WTC11 (cell line): Measurements from ENCODE around the gene FAM167B. TPM values are rescaled to one million over a fixed set of nuclear protein-coding genes. Genes with fewer than 3 reads are reported as not detected.
"Not testable (repeated sequence)": the region's sequence is repeated elsewhere in the genome, so short reads cannot be mapped to it uniquely, and the experiment has no call there.

Source experiments
- ATAC-seq: fragments of 200-7000 bp; cut with Tn5 transposase; 2 replicates; pipeline ENCODE4 v1.10.0; 2021; ENCODE audit warnings: mild to moderate bottlenecking, moderate library complexity
- CTCF ChIA-PET: fragments of 300-600 bp; sonication (Branson Sonifier 250); formaldehyde crosslinking; loops from one replicate; lab custom pipeline; 2021; ENCODE audit warnings: antibody characterized with exemption; lab: Charles Lee
- POLR2A ChIA-PET: fragments of 350-600 bp; sonication (Branson Sonifier 250); formaldehyde crosslinking; loops from one replicate; lab custom pipeline; 2021; ENCODE audit warnings: antibody characterized with exemption; lab: Charles Lee
- DNase-seq: peaks from one replicate; pipeline ENCODE4 v3.0.0; 2021; ENCODE audit warnings: low spot score
- H3K27ac Mint-ChIP-seq: 2 replicates; pipeline ENCODE4 v1.8.0; 2021; ENCODE audit warnings: mixed read lengths
- H3K27me3 Mint-ChIP-seq: 2 replicates; pipeline ENCODE4 v1.8.0; 2021; ENCODE audit warnings: low read depth, mild to moderate bottlenecking, moderate library complexity, mixed read lengths
- H3K36me3 Mint-ChIP-seq: 2 replicates; pipeline ENCODE4 v1.8.0; 2021; ENCODE audit warnings: mixed read lengths
- H3K4me1 Mint-ChIP-seq: 2 replicates; pipeline ENCODE4 v1.8.0; 2022; ENCODE audit warnings: mixed read lengths
- H3K4me3 Mint-ChIP-seq: 2 replicates; pipeline ENCODE4 v1.8.0; 2021; ENCODE audit warnings: mild to moderate bottlenecking, moderate library complexity, mixed read lengths
- H3K9me3 Mint-ChIP-seq: 2 replicates; pipeline ENCODE4 v1.8.0; 2021; ENCODE audit warnings: mixed read lengths
- ATF1 ChIP-seq: sonication (generic); formaldehyde crosslinking; IDR thresholded peaks from 2 replicates; pipeline ENCODE4 v1.8.1; 2023; ENCODE audit warnings: mild to moderate bottlenecking, moderate library complexity, missing genetic modification reagents
- ATF6 ChIP-seq: sonication (generic); formaldehyde crosslinking; IDR thresholded peaks from 2 replicates; pipeline ENCODE4 v1.8.1; 2023; ENCODE audit warnings: mild to moderate bottlenecking, missing genetic modification reagents
- ESRRA ChIP-seq: sonication (generic); formaldehyde crosslinking; IDR thresholded peaks from 2 replicates; pipeline ENCODE4 v1.8.1; 2022; ENCODE audit warnings: mild to moderate bottlenecking, missing genetic modification reagents, borderline replicate concordance
- HMGA2 ChIP-seq: fragments of 250-450 bp; sonication (Bioruptor Pico); IDR thresholded peaks from 2 replicates; pipeline ENCODE4 v1.4.0; 2021; ENCODE audit warnings: mild to moderate bottlenecking, moderate library complexity
- HMGXB4 ChIP-seq: sonication (generic); formaldehyde crosslinking; IDR thresholded peaks from 2 replicates; pipeline ENCODE4 v1.8.1; 2023; ENCODE audit warnings: mild to moderate bottlenecking, moderate library complexity, missing genetic modification reagents
- KAT7 ChIP-seq: sonication (generic); formaldehyde crosslinking; IDR thresholded peaks from 2 replicates; pipeline ENCODE4 v1.8.1; 2023; ENCODE audit warnings: missing genetic modification reagents, mild to moderate bottlenecking, borderline replicate concordance
- NFE2L1 ChIP-seq: sonication (generic); formaldehyde crosslinking; IDR thresholded peaks from 2 replicates; pipeline ENCODE4 v1.8.1; 2023; ENCODE audit warnings: missing genetic modification reagents
- SP1 ChIP-seq: sonication (generic); formaldehyde crosslinking; conservative IDR thresholded peaks from 2 replicates; pipeline ENCODE4 v1.8.1; 2022; ENCODE audit warnings: missing genetic modification reagents
- TCF7 ChIP-seq: sonication (generic); formaldehyde crosslinking; IDR thresholded peaks from 2 replicates; pipeline ENCODE4 v1.8.0; 2022; ENCODE audit warnings: mild to moderate bottlenecking, low read depth, missing genetic modification reagents, moderate library complexity
- ZNF532 ChIP-seq: fragments of 250-450 bp; sonication (Bioruptor Pico); IDR thresholded peaks from 2 replicates; pipeline ENCODE4 v1.9.0; 2021; ENCODE audit warnings: mild to moderate bottlenecking, borderline replicate concordance
- total RNA-seq: library from RNA; stranded (reverse); gene quantifications from 3 replicates; pipeline ENCODE4 v1.2.3, GENCODE V29; 2021
- TF ChIP-seq, protein P1 (sequence below): sonication (generic); formaldehyde crosslinking; IDR thresholded peaks from 2 replicates; pipeline ENCODE4 v1.8.1; 2022; ENCODE audit warnings: low read depth, missing genetic modification reagents, borderline replicate concordance
- TF ChIP-seq, protein P2 (sequence below): sonication (generic); formaldehyde crosslinking; IDR thresholded peaks from 2 replicates; pipeline ENCODE4 v1.8.1; 2022; ENCODE audit warnings: low read depth, mild to moderate bottlenecking, moderate library complexity, missing genetic modification reagents, borderline replicate concordance
- TF ChIP-seq, protein P3 (sequence below): sonication (generic); formaldehyde crosslinking; IDR thresholded peaks from 2 replicates; pipeline ENCODE4 v1.8.1; 2023; ENCODE audit warnings: mild to moderate bottlenecking, missing genetic modification reagents, moderate library complexity
- TF ChIP-seq, protein P4 (sequence below): fragments of 250-450 bp; sonication (Bioruptor Pico); conservative IDR thresholded peaks from 2 replicates; pipeline ENCODE4 v1.9.0; 2021; ENCODE audit warnings: mild to moderate bottlenecking

Gene FAM167B
- total RNA-seq, 1 experiment from 2014 or later, result 5.4 TPM

DNA sequence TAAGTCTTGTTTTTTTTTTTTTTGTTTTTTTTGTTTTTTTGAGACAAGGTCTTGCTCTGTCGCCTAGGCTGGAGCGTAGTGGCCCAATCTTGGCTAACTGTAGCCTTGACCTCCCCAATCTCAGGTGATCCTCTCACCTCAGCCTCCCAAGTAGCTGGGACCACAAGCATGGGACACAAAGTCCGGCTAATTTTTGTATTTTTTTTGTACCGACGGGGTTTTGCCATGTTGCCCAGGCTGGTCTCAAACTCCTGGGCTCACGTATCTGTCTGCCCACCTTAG, 10.1 kb downstream of the FAM167B start (continued):
- TF ChIP-seq, protein P1, sequence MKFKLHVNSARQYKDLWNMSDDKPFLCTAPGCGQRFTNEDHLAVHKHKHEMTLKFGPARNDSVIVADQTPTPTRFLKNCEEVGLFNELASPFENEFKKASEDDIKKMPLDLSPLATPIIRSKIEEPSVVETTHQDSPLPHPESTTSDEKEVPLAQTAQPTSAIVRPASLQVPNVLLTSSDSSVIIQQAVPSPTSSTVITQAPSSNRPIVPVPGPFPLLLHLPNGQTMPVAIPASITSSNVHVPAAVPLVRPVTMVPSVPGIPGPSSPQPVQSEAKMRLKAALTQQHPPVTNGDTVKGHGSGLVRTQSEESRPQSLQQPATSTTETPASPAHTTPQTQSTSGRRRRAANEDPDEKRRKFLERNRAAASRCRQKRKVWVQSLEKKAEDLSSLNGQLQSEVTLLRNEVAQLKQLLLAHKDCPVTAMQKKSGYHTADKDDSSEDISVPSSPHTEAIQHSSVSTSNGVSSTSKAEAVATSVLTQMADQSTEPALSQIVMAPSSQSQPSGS (CRISPR knock-in tag), result no peak
- TF ChIP-seq, protein P2, sequence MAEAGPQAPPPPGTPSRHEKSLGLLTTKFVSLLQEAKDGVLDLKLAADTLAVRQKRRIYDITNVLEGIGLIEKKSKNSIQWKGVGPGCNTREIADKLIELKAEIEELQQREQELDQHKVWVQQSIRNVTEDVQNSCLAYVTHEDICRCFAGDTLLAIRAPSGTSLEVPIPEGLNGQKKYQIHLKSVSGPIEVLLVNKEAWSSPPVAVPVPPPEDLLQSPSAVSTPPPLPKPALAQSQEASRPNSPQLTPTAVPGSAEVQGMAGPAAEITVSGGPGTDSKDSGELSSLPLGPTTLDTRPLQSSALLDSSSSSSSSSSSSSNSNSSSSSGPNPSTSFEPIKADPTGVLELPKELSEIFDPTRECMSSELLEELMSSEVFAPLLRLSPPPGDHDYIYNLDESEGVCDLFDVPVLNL (CRISPR knock-in tag), result no peak
- no peak for TF ChIP-seq HMGXB4 (CRISPR knock-in tag)

GRCh38 chr1:32263236-32263593, 16.2 kb downstream of the FAM167B start:
- POLR2A ChIA-PET, result interaction anchor here (0.7 kb wide), 1 partner anchor 70 kb away, joined by 3 read pairs; no protein-coding TSS in a partner anchor
- not testable (repeated sequence) for H3K4me3 Mint-ChIP-seq, ATAC-seq, H3K27me3 Mint-ChIP-seq, H3K9me3 Mint-ChIP-seq, DNase-seq, H3K27ac Mint-ChIP-seq, H3K36me3 Mint-ChIP-seq
- CTCF ChIA-PET, result interaction anchor here (1.0 to 1.4 kb wide), 2 partner anchors 15 to 53 kb away, joined by 3 to 8 read pairs; no protein-coding TSS in a partner anchor
- peaks cover 13% of the 10 kb centered on the region; the same call in 1 of the 2 replicates for H3K4me1 Mint-ChIP-seq
- 0 out of 2 replicates have a peak, but pooled peaks have one; percentile 24 for TF ChIP-seq HMGA2 (CRISPR knock-in tag)

DNA sequence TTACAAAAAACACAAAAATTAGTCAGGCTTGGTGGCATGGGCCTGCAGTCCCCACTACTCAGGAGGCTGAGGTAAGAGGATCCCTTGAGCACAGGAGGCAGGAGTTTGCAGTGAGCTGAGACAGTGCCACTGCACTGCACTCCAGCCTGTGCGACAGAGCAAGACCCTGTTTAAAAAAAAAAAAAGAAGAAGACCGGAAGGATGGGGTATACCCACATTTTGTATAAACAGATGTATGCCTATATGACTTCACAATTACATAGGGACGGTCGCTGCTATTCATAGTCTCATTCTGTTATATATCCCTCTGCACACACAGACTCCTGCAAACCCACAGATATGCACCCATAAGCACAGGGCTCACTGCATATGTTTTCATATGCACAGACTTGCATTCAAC, 16.7 kb downstream of the FAM167B start:
- CTCF ChIA-PET, result interaction anchor here (4.1 kb wide), 1 partner anchor 15 kb away, joined by 15 read pairs; no protein-coding TSS in a partner anchor
- Mint-ChIP-seq H3K27ac (no peak overlapping the region), H3K4me1 (peaks cover 13% of the 10 kb centered on the region; the same call in 1 of the 2 replicates), H3K4me3 (no peak overlapping the region), H3K9me3 (peaks cover 7% of the 10 kb centered on the region), H3K36me3 (no peaks in the 10 kb centered on the region), H3K27me3 (no peaks in the 10 kb centered on the region)
- DNase-seq (no peak), ATAC-seq (no peak)
- no peak for TF ChIP-seq KAT7 (CRISPR knock-in tag)
- no peak for TF ChIP-seq ATF1 (CRISPR knock-in tag)
- no peak for TF ChIP-seq NFE2L1
- TF ChIP-seq, protein P3, sequence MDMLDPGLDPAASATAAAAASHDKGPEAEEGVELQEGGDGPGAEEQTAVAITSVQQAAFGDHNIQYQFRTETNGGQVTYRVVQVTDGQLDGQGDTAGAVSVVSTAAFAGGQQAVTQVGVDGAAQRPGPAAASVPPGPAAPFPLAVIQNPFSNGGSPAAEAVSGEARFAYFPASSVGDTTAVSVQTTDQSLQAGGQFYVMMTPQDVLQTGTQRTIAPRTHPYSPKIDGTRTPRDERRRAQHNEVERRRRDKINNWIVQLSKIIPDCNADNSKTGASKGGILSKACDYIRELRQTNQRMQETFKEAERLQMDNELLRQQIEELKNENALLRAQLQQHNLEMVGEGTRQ (CRISPR knock-in tag), result no peak
- TF ChIP-seq ATF6, result no peak
- no peak for TF ChIP-seq TCF7
- TF ChIP-seq, protein P2 (CRISPR knock-in tag), result no peak
- TF ChIP-seq, protein P4, sequence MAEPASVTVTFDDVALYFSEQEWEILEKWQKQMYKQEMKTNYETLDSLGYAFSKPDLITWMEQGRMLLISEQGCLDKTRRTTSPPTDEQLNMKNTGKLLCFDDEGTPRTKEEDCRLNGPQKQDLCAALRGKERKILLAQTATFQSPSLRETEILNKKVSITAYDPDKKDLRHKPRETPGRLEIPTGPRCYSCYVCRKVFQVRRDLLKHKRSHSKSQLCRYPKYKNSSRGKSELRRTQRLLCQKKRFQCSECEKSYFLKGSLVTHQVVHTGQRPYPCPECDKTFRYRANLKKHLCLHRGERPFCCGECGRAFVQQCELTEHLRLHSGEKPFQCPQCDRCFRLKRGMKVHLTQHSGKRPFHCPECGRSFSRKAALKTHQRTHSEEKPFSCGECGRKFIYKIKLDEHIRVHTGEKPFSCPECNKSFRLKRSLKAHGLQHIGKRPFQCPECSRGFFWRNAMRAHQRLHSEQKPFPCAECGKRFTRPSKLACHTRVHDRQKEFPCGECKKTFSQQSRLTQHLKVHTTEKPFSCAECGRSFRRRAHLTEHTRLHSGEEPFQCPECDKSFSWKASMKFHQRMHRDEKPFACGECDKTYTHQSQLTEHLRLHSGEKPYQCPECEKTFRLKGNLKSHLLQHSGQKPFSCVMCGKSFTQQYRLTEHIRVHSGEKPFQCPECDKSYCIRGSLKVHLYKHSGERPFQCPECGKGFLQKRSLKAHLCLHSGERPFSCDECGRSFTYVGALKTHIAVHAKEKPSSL (CRISPR knock-in tag), result no peak
- no peak for TF ChIP-seq ZNF532 (CRISPR knock-in tag)
- TF ChIP-seq SP1, result no peak
- TF ChIP-seq ESRRA (CRISPR knock-in tag), result no peak
- POLR2A ChIA-PET, result interaction anchor here (0.7 kb wide), 1 partner anchor 71 kb away, joined by 3 read pairs; no protein-coding TSS in a partner anchor
